ENCODE results near the gene FRMD6.
"Not testable (repeated sequence)": the region's sequence is repeated elsewhere in the genome, so short reads cannot be mapped to it uniquely, and the experiment has no call there.

The FRMD6 gene

DNA sequence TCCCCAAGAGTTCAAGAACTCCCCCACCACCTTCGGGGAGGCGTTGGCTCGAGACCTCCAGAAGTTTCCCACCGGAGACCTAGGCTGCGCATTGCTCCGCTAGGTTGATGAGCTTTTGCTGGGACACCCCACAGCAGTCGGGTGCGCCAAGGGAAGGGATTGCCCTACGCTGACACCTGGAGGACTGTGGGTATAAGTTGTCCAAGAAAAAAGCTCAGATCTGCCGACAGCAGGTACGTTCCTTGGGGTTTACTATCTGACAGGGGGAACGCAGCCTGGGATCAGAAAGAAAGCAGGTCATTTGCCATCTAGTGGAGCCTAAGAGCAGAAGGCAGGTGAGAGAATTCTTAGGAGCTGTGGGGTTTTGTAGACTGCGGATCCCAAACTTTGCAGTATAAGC is 98.8 kb downstream of the FRMD6 start:
- TF ChIP-seq, protein P1, sequence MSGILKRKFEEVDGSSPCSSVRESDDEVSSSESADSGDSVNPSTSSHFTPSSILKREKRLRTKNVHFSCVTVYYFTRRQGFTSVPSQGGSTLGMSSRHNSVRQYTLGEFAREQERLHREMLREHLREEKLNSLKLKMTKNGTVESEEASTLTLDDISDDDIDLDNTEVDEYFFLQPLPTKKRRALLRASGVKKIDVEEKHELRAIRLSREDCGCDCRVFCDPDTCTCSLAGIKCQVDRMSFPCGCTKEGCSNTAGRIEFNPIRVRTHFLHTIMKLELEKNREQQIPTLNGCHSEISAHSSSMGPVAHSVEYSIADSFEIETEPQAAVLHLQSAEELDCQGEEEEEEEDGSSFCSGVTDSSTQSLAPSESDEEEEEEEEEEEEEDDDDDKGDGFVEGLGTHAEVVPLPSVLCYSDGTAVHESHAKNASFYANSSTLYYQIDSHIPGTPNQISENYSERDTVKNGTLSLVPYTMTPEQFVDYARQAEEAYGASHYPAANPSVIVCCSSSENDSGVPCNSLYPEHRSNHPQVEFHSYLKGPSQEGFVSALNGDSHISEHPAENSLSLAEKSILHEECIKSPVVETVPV (CRISPR knock-in tag; IDR thresholded peaks at IDR 0.05) = no peak
- TF ChIP-seq TCF4 (CRISPR knock-in tag; IDR thresholded peaks at IDR 0.05; ENCODE audit: borderline replicate concordance) (no peak), RARB (CRISPR knock-in tag; IDR thresholded peaks at IDR 0.05) (no peak), ARNTL (CRISPR knock-in tag; IDR thresholded peaks at IDR 0.05; ENCODE audit: borderline replicate concordance, low read depth) (no peak), ZFP3 (CRISPR knock-in tag; IDR thresholded peaks at IDR 0.05) (no peak), ISL1 (CRISPR knock-in tag; IDR thresholded peaks at IDR 0.05) (no peak), GLIS3 (CRISPR knock-in tag; IDR thresholded peaks at IDR 0.05) (no peak), SNAI2 (CRISPR knock-in tag; IDR thresholded peaks at IDR 0.05) (no peak), ZNF70 (CRISPR knock-in tag; IDR thresholded peaks at IDR 0.05) (no peak), CSDC2 (CRISPR knock-in tag; IDR thresholded peaks at IDR 0.05) (no peak)
- TF ChIP-seq, protein P2, sequence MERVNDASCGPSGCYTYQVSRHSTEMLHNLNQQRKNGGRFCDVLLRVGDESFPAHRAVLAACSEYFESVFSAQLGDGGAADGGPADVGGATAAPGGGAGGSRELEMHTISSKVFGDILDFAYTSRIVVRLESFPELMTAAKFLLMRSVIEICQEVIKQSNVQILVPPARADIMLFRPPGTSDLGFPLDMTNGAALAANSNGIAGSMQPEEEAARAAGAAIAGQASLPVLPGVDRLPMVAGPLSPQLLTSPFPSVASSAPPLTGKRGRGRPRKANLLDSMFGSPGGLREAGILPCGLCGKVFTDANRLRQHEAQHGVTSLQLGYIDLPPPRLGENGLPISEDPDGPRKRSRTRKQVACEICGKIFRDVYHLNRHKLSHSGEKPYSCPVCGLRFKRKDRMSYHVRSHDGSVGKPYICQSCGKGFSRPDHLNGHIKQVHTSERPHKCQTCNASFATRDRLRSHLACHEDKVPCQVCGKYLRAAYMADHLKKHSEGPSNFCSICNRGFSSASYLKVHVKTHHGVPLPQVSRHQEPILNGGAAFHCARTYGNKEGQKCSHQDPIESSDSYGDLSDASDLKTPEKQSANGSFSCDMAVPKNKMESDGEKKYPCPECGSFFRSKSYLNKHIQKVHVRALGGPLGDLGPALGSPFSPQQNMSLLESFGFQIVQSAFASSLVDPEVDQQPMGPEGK (CRISPR knock-in tag; IDR thresholded peaks at IDR 0.05; ENCODE audit: borderline replicate concordance) = no peak
- TF ChIP-seq, protein P3, sequence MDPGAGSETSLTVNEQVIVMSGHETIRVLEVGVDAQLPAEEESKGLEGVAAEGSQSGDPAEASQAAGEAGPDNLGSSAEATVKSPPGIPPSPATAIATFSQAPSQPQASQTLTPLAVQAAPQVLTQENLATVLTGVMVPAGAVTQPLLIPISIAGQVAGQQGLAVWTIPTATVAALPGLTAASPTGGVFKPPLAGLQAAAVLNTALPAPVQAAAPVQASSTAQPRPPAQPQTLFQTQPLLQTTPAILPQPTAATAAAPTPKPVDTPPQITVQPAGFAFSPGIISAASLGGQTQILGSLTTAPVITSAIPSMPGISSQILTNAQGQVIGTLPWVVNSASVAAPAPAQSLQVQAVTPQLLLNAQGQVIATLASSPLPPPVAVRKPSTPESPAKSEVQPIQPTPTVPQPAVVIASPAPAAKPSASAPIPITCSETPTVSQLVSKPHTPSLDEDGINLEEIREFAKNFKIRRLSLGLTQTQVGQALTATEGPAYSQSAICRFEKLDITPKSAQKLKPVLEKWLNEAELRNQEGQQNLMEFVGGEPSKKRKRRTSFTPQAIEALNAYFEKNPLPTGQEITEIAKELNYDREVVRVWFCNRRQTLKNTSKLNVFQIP (CRISPR knock-in tag; IDR thresholded peaks at IDR 0.05; ENCODE audit: borderline replicate concordance, low read depth) = no peak
- ATAC-seq = no peak

DNA sequence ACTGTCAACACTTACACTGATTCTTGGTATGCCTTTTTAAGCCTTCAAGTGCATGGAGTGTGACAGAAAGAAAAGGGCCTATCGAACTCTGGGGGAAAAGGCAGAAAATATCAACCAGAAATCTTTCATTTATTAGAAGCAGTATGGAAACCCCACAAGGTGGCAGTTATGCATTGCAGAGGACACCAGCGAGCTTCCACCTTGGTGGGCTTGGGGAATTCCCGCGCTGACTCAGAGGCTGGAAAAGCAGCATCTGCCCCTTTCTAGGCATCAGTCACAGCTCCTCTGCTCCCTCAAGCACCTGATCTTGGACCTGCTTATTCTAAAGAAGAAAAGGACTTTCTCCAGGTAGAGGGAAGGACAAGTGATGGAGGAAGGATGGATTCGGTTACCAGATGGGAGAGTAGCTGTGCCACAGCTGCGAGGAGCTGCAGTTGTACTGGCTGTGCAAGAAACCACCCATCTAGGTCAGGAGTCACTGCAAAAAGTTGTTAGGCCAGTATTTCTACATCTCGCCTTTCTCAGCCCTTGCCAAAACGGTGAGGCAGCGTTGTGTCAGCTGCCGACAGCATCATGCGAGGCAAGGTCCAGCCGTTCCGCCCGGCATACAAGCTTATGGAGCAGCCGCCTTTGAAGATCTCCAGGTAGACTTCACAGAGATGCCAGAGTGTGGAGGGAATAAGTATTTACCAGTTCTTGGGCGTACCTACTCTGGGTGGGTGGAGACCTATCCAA is 100.1 kb downstream of the FRMD6 start:
- not testable (repeated sequence) for ATAC-seq

DNA sequence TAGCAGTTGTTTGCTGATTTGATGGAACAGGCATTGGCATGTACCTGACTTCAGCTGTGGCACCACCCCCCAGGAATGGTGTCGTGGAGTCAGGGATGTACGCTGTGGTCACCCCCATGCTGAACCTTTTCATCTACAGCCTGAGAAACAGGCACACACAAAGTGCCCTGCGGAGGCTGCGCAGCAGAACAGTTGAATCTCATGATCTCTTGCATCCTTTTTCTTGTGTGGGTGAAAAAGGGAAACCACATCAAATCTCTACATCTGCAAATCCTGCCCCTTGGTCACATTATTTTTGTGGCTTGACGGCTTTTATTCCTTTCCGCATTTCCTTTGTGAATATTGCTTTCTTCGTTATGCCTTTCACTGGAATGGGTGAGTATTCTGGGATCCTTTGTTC is 106.0 kb downstream of the FRMD6 start:
- not testable (repeated sequence) for ATAC-seq

DNA sequence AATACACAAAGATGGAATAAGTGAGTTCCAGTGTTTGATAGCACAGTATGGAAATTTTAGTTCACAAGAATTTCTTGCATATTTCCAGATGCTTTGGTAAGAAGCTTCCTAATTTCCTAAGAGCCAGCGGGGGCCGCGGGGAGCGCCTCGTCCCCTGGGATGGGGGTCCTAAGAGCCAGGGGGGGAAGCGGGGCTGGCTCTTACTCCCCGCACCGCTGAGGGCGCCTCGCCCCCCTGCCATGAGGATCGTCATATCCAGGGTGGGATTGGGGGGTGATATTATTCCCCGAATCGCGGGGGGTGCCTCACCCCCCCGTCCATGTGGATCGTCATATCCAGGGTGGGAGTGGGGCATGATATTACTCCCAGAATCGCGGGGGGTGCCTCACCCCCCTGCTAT is 108.2 kb downstream of the FRMD6 start:
- ATAC-seq = no peak
- TF ChIP-seq PPARA (CRISPR knock-in tag; IDR thresholded peaks at IDR 0.05; ENCODE audit: borderline replicate concordance) = no peak
- no peak for TF ChIP-seq ZC3H10 (CRISPR knock-in tag; IDR thresholded peaks at IDR 0.05)

GRCh38 chr14:51765726-51766125 is 114.0 kb downstream of the FRMD6 start:
- not testable (repeated sequence) for ATAC-seq

DNA sequence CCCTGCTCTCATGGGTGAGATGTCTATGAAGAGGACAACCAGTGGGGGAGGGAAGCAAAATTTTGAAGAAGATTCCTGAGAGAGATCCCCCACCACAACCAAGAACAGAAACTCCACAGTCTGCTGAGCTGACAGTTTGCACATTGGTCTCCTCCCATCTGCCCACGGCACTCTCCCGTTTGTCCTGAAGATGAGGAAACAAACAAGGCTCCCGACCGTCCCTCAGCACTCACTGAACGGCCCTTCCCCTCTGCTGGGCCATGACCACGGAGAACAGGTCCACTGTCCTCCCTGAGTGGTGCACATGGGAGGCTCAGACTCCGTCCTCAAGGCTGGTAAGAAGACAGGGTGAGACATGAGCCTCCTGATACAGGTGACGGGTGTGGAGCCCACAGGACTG is 114.9 kb downstream of the FRMD6 start:
- ATAC-seq = not testable (repeated sequence)

GRCh38 chr14:51769261-51769660 is 117.6 kb downstream of the FRMD6 start:
- ATAC-seq = not testable (repeated sequence)

- no peak for ATAC-seq
- TF ChIP-seq ZC3H10 (CRISPR knock-in tag; IDR thresholded peaks at IDR 0.05) (no peak), ZFP30 (CRISPR knock-in tag; IDR thresholded peaks at IDR 0.05) (no peak), CREB5 (CRISPR knock-in tag; IDR thresholded peaks at IDR 0.05; ENCODE audit: low read depth) (no peak), ISL1 (CRISPR knock-in tag; IDR thresholded peaks at IDR 0.05) (no peak), PPARA (CRISPR knock-in tag; IDR thresholded peaks at IDR 0.05; ENCODE audit: borderline replicate concordance) (no peak), GLIS3 (CRISPR knock-in tag; IDR thresholded peaks at IDR 0.05) (no peak), TSHZ2 (CRISPR knock-in tag; IDR thresholded peaks at IDR 0.05) (no peak), ZNF565 (CRISPR knock-in tag; conservative IDR thresholded peaks at IDR 0.05; ENCODE audit: low read depth) (no peak), ZNF70 (CRISPR knock-in tag; IDR thresholded peaks at IDR 0.05) (no peak), BACH2 (CRISPR knock-in tag; IDR thresholded peaks at IDR 0.05; ENCODE audit: borderline replicate concordance) (no peak)
- TF ChIP-seq, protein P1 (CRISPR knock-in tag; IDR thresholded peaks at IDR 0.05) = no peak
Measured at GRCh38 chr14:51774209-51774608, 122.5 kb downstream of the FRMD6 start.

Measured in SK-N-SH treated with all-trans-retinoic acid at 6 μM for 48 hours (cell line).